ENCODE results near the gene XIRP1.

Gene XIRP1

DNA sequence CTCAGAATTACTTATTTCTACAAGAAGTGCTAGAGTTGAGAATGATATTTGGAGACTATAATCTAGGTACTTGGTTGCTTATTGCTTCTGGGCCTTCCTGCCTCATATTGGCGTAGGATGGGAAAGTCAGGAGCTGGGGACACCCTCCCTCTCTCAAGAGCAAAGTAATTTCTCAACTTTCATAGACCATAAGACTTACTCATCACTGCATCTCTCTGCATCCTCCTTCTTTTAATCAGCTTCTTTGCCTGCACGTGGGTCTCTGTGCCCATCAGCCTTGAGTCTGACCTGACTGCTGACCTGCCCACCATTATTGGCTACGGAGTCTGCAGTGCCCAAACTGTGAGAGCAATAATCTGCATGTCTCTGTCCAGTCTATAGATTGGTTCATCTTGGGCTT, 27.3 kb upstream of the XIRP1 start:
- TF ChIP-seq GATA3 (IDR thresholded peaks at IDR 0.05; ENCODE audit: low read depth, low read length) (no peak), GATA2 (IDR thresholded peaks at IDR 0.05; ENCODE audit: low read depth, low read length) (no peak)

DNA sequence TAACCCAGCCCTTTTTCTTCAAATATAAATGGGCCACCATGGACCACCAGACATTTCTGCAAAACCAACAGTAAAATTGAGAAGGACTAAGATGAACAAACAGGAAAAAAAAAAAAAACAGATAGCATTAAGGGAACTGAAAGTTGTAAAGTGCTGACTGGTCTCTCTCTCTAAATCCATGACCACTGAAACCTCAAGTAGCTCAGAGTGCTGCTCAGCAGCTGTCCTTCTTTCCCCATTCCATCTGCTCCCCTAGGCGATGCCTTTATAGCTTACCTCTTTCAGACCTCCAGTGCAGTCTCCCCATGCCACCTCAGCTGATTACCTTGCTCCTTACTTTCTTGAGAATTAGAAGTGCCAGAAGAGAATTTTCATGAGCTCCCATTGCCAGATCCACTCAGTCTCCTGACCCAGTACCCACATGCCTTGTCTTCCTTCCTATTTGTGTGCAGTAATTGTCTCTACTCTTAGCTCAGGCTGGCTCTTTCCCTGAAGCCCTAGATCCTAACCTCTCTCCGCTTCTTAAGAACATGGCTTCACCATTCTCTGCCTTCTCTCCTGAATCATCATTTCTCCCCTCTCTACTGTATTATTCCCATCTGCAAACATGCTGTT, 23.9 kb upstream of the XIRP1 start:
- TF ChIP-seq GATA2 (IDR thresholded peaks at IDR 0.05; ENCODE audit: low read depth, low read length) = no peak
- no peak for TF ChIP-seq GATA3 (IDR thresholded peaks at IDR 0.05; ENCODE audit: low read depth, low read length)

DNA sequence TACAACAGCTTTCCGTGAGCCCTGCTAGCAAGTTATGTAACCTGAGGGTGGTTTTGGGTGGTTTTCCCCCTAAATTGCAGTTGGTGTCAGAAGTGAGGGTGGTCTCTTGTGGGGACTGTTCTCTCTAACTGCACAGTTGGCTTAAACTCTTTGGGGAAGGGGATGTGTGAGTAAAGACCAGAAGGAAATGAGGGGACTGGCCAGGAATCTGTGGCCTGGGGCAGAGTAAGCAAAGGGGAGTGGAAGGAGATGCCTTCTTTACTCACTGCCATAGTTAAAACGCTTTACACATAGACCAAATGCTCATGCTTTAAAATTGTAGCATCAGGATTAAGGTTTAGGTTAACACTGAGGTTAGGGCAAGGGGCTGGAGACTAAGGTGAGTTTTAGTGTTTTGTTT, 21.2 kb upstream of the XIRP1 start:
- no peak for TF ChIP-seq GATA3 (IDR thresholded peaks at IDR 0.05; ENCODE audit: low read depth, low read length)
- no peak for TF ChIP-seq GATA2 (IDR thresholded peaks at IDR 0.05; ENCODE audit: low read depth, low read length)

DNA sequence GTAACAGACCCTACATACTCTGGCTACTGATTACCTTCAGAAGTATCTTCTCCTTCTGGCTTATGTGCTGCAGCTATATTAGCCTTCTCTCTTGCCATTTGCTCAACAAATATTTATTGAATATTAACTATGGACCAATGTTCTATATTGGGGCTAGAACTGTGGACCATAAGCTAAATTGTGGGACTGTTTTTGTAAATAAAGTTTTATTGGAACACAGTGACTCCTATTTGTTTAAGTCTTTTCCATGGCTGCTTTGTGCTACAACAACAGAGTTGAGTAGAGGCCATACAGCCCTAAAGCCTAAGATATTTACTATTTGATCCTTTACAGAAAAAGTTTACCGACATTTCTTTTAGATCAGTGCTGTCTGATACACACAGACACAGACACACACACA, 20.3 kb upstream of the XIRP1 start:
- TF ChIP-seq GATA3 (IDR thresholded peaks at IDR 0.05; ENCODE audit: low read depth, low read length) = no peak
- TF ChIP-seq GATA2 (IDR thresholded peaks at IDR 0.05; ENCODE audit: low read depth, low read length) = no peak

DNA sequence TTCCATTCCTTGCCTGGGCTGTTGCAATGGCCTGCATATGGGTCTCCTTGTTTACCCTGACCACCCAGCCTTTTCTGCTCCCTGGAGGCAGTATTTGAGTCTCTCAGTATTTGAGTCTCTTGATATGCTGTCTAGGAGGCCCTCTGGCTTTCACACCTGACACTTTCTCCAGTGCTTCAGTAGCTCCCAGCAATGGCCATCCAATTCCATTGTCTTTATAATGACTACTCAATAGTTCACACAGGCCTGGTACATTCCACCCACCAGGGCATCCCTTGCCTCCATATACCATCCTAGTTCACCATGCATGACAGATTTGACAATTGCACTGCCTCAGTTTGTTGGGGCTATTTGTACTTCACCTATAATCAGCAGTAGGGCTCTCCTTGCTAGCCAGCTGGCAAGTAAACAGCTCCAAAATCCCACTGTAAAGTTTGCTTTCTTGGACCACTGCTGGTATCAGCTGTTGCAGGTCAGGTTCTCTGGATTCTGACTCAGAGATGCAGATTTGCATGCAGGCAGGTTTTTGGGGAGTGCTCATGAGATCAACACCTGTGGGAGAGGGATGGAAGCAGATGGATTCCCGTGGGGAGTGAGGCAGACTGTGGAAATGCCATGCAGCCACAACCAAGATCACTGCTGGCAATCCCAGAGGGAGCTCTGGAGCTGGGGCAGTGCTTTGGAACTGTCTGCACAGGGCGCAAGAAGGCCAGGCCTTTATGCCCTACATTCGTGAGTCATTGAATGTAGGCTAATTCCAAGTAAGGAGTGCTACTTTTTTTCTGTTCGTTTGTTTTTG, 19.1 kb upstream of the XIRP1 start:
- TF ChIP-seq GATA2 (IDR thresholded peaks at IDR 0.05; ENCODE audit: low read depth, low read length) (no peak), GATA3 (IDR thresholded peaks at IDR 0.05; ENCODE audit: low read depth, low read length) (no peak)

DNA sequence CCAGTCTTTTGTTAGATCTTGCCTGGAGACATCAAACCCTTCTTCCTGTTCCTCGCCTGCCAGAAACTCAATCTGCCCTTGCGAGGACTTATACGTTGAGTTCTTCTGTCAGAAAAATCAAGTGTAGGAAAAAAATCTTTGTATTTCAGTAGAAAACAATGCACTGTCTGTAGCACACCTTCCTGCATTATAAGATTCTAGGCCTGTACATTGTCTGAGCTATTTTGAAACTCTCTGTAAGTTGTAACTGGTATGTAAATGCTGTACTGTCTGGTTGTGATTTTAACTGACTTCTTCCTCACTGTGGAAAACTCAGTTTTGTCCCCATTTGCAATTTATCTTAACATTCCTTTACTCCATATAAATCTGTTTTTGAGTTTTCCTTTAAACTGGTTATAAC, 17.7 kb upstream of the XIRP1 start:
- no peak for TF ChIP-seq GATA3 (IDR thresholded peaks at IDR 0.05; ENCODE audit: low read depth, low read length)

DNA sequence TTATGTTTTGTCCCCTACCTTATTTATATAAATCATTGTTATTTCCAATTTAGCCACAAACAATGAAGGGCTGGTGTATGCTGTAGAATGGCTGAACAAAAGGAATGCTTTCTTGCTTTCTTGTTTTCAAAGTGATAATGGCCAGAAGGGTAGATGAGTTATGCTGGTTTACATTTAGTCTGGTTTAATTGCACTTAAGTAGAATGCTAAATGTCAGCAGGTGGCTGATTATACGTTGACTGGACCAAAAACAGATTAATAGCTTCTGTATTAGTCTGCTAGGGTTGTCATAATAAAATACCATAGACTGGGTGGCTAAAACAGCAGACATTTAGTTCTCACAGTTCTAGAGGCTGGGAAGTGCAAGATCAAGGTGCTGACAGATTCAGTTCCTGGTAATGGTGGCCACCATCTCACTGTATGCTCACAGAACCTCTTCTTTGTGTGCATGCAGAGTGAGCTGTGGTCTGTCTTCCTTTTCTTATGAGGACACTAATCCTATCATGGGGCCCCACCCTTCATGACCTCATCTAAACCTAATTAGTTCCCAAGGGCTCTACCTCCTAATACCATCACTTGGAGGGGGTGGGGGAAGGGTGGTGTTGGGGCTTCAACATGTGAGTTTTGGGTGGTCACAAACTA, 17.1 kb upstream of the XIRP1 start:
- TF ChIP-seq GATA3 (IDR thresholded peaks at IDR 0.05; ENCODE audit: low read depth, low read length) (no peak), GATA2 (IDR thresholded peaks at IDR 0.05; ENCODE audit: low read depth, low read length) (no peak)

DNA sequence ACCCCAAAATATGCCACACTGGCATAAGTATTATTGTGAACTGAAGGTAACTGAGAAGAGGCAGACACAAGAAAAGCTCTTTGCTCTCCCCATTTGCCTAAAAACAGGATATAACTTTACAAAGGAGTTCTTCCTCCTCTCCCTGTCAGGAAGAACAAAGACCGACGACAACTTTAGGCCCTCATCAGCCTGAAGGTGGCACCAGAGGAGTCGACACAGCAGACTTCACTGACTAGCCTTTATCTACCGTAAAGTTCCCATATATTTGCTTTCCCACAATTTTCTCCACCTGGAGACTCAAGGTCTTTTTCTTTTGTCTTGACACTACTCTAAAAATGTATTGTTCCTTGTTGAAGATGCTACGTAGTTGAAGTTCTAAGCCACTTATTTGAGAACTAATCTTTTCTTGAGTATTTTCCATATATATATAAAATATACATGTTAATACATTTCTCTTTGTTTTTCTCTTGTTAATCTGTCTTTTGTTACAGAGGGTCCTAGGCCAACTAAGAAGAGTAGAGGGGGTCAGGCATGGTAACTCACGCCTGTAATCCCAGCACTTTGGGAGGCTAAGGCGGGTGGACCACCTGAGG, 16.2 kb upstream of the XIRP1 start:
- TF ChIP-seq GATA2 (IDR thresholded peaks at IDR 0.05; ENCODE audit: low read depth, low read length) (no peak), GATA3 (IDR thresholded peaks at IDR 0.05; ENCODE audit: low read depth, low read length) (no peak)

DNA sequence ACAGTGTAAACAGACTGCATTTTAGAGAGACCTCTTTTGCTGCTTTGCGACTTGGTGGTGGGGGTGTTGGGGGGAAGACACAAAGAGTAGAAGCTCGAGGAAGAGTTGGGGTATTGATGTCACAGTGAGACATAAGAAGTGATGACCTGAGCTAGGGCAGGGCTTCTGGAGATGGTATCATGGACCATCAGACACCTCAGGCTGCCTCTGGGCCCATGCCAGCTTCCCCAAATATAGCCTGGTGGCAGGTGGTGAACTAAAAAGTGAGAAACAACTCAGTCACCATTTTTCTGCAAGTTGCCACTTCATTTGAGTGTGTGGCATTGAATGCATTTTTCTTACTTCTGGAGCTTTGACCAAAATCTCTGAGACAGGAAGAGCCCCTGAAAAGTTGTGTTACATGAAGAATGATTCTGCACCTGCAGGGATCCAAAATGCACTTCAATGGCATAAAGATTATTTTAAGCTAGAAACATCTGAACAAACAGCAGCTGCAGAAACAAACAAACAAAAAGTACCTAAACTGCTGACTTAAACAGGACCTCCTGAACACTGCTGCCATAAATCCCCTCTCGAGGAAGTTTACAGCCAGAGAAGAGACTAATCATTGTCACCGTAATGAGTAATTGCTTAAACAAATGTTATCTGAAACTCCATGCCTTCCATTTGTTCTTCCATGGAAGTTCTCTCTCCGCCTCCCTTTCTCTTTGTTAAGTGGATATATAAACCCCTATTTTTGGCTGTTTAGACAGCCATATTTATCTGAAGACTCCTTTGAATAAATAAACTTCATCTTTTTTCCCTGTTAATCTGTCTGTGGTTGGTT, 15.2 kb upstream of the XIRP1 start:
- TF ChIP-seq GATA3 (IDR thresholded peaks at IDR 0.05; ENCODE audit: low read depth, low read length) (no peak), GATA2 (IDR thresholded peaks at IDR 0.05; ENCODE audit: low read depth, low read length) (no peak)

DNA sequence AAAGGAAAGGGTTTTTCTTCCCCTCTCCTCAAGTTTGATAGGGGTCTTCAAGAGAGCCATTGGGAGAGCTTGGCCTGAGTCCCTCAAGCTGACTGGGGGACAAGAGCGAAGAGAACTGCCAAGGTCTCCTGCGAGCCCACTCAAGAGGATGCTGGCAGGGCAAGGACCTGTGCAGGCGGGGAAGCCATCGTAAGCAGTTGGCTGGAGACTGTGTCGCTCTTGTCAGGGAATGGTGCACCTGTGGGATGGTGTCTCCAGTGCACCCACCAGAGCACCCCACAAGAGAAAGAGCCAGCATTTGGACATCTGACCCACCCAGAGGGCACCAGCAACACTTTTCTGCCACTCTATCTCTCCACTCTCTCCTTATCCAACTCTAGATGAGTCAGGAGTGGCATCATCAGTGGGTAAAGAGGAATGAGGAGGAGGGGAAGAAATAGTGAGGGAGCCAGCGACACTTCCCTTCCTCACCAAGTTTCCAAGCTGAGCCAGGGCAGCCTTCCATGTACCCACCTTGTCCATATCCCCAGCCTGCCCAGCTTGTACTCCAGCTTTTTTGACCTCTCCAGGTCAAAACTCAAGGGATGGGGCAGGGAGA, 13.6 kb upstream of the XIRP1 start:
- TF ChIP-seq GATA3 (IDR thresholded peaks at IDR 0.05; ENCODE audit: low read depth, low read length) (no peak), GATA2 (IDR thresholded peaks at IDR 0.05; ENCODE audit: low read depth, low read length) (no peak)

DNA sequence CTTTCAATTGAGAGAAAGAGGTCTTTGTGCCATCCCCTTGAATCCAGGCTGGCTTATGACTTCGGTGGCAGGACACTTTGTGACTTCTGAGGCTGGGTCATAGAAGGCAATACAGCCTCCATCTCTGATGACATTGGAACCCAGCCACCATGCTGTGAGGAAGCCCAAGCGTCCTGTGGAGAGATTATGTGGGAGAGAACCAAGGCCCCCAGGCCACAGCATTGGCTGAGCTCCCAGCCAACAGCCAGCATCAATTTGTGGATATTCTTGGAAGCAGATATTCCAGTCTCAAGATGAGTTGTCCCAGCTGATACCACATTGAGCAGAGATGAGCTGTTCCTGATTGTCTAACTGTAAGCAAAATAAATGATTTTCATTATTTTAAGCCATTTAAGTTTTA, 12.7 kb upstream of the XIRP1 start:
- no peak for TF ChIP-seq GATA3 (IDR thresholded peaks at IDR 0.05; ENCODE audit: low read depth, low read length)
- no peak for TF ChIP-seq GATA2 (IDR thresholded peaks at IDR 0.05; ENCODE audit: low read depth, low read length)

DNA sequence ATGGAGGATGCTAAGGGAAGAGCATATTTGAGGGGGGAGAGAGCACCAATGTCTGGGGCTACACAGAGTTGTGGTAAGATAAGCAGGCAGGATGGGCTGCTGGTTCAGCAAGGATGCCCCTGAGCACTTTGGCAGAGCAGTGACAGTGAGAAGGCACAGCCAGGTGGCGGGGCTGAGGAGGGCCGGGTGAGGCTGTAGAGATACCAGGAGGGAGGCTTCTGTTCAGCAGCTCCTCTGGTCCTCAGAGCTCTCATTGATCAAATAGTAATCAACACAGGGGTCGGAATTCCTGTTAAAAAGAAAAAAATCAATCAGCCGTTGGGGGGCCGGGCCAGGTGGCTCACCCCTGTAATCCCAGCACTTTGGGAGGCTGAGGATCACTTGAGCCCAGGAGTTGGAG, 11.5 kb upstream of the XIRP1 start:
- no peak for TF ChIP-seq GATA3 (IDR thresholded peaks at IDR 0.05; ENCODE audit: low read depth, low read length)

DNA sequence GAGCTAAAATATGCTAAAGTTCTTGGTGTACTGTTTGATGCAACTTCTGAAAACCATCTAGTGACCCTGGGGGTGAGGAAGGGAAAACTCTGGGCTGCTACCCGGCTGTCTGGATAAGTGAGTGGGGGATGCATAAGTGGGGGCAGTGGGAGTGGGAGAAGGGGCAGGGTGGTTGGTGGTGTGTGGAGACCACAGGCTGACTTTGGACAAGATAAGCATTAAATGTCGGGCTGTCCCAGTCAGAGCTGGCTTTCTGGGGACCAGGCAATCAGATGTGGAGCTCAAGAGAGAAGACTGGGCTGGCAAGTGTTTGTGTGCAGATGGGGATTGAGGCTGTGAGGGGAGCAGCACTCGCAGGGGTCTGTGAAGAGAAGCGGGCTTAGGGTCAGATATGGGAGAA, 11.0 kb upstream of the XIRP1 start:
- TF ChIP-seq GATA2 (IDR thresholded peaks at IDR 0.05; ENCODE audit: low read depth, low read length) (no peak), GATA3 (IDR thresholded peaks at IDR 0.05; ENCODE audit: low read depth, low read length) (no peak)

DNA sequence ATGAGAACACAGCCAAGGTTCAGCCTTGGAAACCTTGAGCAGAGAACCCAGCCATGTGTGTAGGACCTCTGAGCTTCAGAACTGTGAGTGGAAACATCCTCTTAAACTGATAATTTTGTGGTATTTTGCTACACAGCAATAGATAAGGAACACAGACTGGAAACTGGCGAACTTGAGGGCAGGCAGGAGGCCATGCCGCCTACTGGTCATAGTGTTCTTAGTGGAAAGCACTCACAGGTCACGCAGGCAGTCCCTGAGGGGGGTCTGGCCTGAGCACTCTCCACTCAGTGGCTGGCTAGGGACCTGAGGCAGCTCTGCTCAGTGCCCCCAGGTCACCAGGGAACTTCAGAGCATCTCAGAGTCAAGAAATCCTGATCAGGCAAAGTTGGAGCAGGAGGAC, 9.7 kb upstream of the XIRP1 start:
- TF ChIP-seq GATA3 (IDR thresholded peaks at IDR 0.05; ENCODE audit: low read depth, low read length) = no peak
- TF ChIP-seq GATA2 (IDR thresholded peaks at IDR 0.05; ENCODE audit: low read depth, low read length) = no peak
